ENCODE data around the gene GNAT2. TPM values are rescaled to one million over a fixed set of nuclear protein-coding genes. Genes with fewer than 3 reads are reported as not detected.
A peak's percentile ranks its signal among the peaks of the same experiment; 100 is the strongest.

Gene GNAT2
- total RNA-seq (not detected), polyA plus RNA-seq (under 1 TPM in 1 of 2 donors, not detected in 1; 0.04 TPM)
- long read RNA-seq, donor 1, partial matches to known transcripts: 0 of 1 reads
- long read RNA-seq, donor 1, other reads (novel, unspliced or antisense): 1 of 1 reads
- long read RNA-seq, donor 2, partial matches to known transcripts: 0 of 3 reads
- long read RNA-seq, donor 2, other reads (novel, unspliced or antisense): 3 of 3 reads
- long read RNA-seq, donor 3, partial matches to known transcripts: 0 of 7 reads
- long read RNA-seq, donor 3, other reads (novel, unspliced or antisense): 7 of 7 reads

- intact Hi-C loops (cut with DNase I): loop anchor here in 1 of 10 donors (5.0 kb wide), 1 partner anchor 72 kb away; the partner anchor contains the start of gene GNAI3
- Histone ChIP-seq H3K4me3 (peak within 1 kb of the TSS; percentile 45 to 77 (median 72)), H3K27ac (peak within 1 kb of the TSS; percentile 1 to 97 (median 84)), H3K27me3 (no peaks in the 10 kb centered on the region), H3K9me3 (no peaks in the 10 kb centered on the region), H3K36me3 (no peaks in the 10 kb centered on the region), H3K4me1 (peaks cover 9 to 87% (median 54%) of the 10 kb centered on the region in 9 donors)
- DNase-seq (peak; percentile 77 to 81), ATAC-seq (peak; percentile 54 to 82 (median 72))
- no peak for TF ChIP-seq CTCF (IDR thresholded peaks at IDR 0.05)
- whole genome bisulfite sequencing, 2 donors: 0% methylated on average over 47 of the region's 47 CpGs
These were observed at the start of gene GNAT2, which contains the start of gene AMPD2 for GRCh38 chr1:109619576-109620400. GNAT2 (minus strand) TSS chr1:109619616; CDS start chr1:109612870, 6,746 bp downstream. AMPD2 (plus strand) TSS chr1:109619837; CDS start chr1:109621176, 1,339 bp downstream.

DNA sequence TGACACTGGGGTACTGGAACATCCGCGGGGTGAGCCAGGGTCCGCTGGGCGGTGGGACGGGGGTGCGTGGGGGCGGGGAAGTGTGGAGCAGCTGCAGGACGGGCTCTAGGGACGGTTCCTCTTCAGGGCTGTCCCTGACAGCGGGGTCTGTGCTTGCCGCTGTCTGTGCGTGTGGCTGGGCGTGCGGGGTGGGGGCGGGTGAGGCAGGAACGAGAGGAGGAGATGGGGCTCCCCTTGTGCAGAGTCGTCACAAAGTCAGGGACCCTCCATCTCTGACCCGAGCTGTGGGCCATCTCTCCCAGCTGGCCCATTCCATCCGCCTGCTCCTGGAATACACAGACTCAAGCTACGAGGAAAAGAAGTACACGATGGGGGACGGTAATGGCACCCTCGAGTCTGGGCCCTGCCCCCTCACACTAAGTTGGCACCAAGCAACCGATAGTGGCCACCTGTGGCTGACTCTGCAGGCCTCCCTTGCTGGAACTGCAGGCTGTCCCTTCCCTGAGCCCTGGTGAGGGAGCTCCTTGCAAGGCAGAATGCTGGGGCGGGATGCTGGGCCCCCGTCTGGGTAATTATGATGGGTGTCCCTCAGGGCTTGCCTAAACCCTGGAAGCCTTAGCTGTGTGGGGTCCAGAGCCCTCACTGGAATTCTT, 48.8 kb upstream of the GNAT2 start:
- ATAC-seq: peak; percentile 7 to 75 (median 48)
- 4 to 7% methylated on average over 26 of the region's 26 CpGs for WGBS, 2 donors
- no peak for TF ChIP-seq CTCF (IDR thresholded peaks at IDR 0.05)
- DNase-seq: no peak
- Histone ChIP-seq H3K9me3 (no peaks in the 10 kb centered on the region), H3K4me3 (peak overlapping the region; percentile 25 to 72 (median 61)), H3K4me1 (peaks cover 0 to 20% (median 9%) of the 10 kb centered on the region in 9 donors), H3K27me3 (no peaks in the 10 kb centered on the region), H3K27ac (peak overlapping the region in 8 of 10 donors; percentile 20 to 61 (median 50)), H3K36me3 (peaks cover 0 to 27% (median 0%) of the 10 kb centered on the region in 9 donors)
- intact Hi-C loops (cut with DNase I): no loop called here

DNA sequence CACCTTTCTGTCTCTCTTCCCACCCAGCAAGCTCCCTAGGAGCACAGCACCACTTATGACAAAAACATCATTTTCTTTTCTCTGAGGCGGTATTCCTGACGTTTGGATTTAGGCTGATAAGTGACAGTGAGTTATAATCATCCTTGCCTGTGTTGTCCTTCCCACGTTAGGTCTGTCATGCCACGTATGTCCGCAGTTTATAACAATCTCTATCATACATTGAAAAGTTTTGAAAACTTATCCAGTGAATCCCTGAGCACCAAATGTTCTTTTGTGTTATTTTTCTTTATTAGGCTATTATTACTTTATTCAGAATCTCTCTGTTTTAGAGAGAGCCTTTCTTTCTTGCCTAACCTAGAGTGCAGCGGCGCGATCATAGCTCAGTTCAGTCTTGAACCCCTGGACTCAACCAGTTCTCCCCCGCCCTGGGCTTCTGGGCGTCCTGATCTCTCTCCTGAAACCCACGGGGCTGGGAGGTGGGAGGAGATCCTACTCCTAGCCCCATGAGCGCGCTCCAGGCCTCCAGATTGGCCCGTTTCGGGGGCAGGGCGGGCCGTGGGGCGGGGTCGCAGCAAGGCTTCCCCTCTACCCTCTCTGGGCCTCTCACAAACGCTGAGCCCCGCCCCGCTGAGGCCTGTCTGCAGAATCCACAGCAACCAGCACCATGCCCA, 48.2 kb upstream of the GNAT2 start, which contains the start of gene GSTM2:
Gene GSTM2, plus strand, starts transcription at position 606 of the 671 bp plus-strand sequence. Its CDS starts 59 bp downstream, at position 665.
- peak; percentile 94 to 95 for DNase-seq
- Histone ChIP-seq H3K4me1 (peaks cover 0 to 20% (median 9%) of the 10 kb centered on the region in 9 donors), H3K9me3 (no peaks in the 10 kb centered on the region), H3K27me3 (no peaks in the 10 kb centered on the region), H3K36me3 (peaks cover 0 to 25% (median 0%) of the 10 kb centered on the region in 9 donors), H3K27ac (peak within 1 kb of the TSS in 8 of 10 donors; percentile 20 to 61 (median 50)), H3K4me3 (peak within 1 kb of the TSS; percentile 25 to 72 (median 61))
- intact Hi-C loops (cut with DNase I): no loop called here
- 10 to 11% methylated on average over 22 of the region's 22 CpGs for WGBS, 2 donors
- no peak for TF ChIP-seq CTCF (IDR thresholded peaks at IDR 0.05)
- ATAC-seq: peak; percentile 98 to 100 (median 100)

Measured in heart right ventricle (tissue), 16 donors.